HepG2 (cell line): ENCODE data around the gene POU6F2. TPM values are rescaled to one million over a fixed set of nuclear protein-coding genes. Genes with fewer than 3 reads are reported as not detected.

Source experiments
- ATAC-seq: fragments of 200-7000 bp; cut with Tn5 transposase; 3 replicates; pipeline ENCODE4 v1.9.1; 2020; ENCODE audit warnings: mild to moderate bottlenecking, moderate library complexity
- BruUV-seq: library from RNA; stranded (reverse); fragments of 400-500 nt; replicated peaks from 2 replicates; lab custom pipeline; 2021; lab: Mats Ljungman, UMichigan
- CTCF ChIA-PET: fragments of 300-600 bp; formaldehyde crosslinking; extraction: SDS; loops from one replicate; lab custom pipeline; 2021; ENCODE audit warnings: low total read pairs, inconsistent platforms, low intra/inter-chr PET ratio; lab: Yijun Ruan, JAX
- POLR2A ChIA-PET: fragments of 350-600 bp; sonication (Branson Sonifier 250); formaldehyde crosslinking; loops from one replicate; lab custom pipeline; 2020; ENCODE audit warnings: antibody characterized with exemption, inconsistent platforms; lab: Yijun Ruan, JAX
- DNase-seq: peaks from one replicate; pipeline ENCODE4 v3.0.0-alpha.2; 2015; ENCODE audit warnings: low spot score
- FAIRE-seq: peaks from 3 replicates; lab custom pipeline; 2011; peaks lifted over from hg19 to GRCh38; lab: Jason Lieb, UNC
- H2AFZ ChIP-seq: one replicate; pipeline ENCODE4 v1.6.1; 2011; ENCODE audit warnings: low read length, inconsistent platforms
- H3K27ac ChIP-seq: fragments of 300-600 bp; 3 replicates; pipeline ENCODE4 v1.8.0; 2011; ENCODE audit warnings: mixed run types, mild to moderate bottlenecking, mixed read lengths, low read length, inconsistent platforms; ENCODE audit not compliant: insufficient read depth; ENCODE audit errors: extremely low read length
- H3K27me3 ChIP-seq, 2 experiments: fragments of 200-600 bp in 1 of 2; 2 replicates in 1 of 2; 3 replicates in 1 of 2; pipeline versions ENCODE4 v1.6.0 to v1.8.0; 2011; ENCODE audit warnings: low read length in 2 of 2, mild to moderate bottlenecking in 2 of 2, moderate library complexity in 2 of 2, inconsistent platforms in 1 of 2; ENCODE audit not compliant: insufficient read depth in 2 of 2, control insufficient read depth in 1 of 2
- H3K36me3 ChIP-seq, 2 experiments: fragments of 200-600 bp in 1 of 2; replicated peaks in 1 of 2; 2 replicates in 1 of 2; 3 replicates in 1 of 2; pipeline versions ENCODE4 v1.5.1 to v1.8.0; 2011; ENCODE audit warnings: low read length in 2 of 2, inconsistent platforms in 1 of 2; ENCODE audit not compliant: insufficient read depth in 2 of 2, control insufficient read depth in 1 of 2
- H3K4me1 ChIP-seq: 2 replicates; pipeline ENCODE4 v1.5.1; 2012; ENCODE audit warnings: low read length, inconsistent platforms; ENCODE audit not compliant: insufficient read depth
- H3K4me2 ChIP-seq: 2 replicates; pipeline ENCODE4 v1.6.0; 2011; ENCODE audit warnings: low read depth, low read length, inconsistent platforms
- H3K4me3 ChIP-seq, 3 experiments: fragments of 200-600 bp in 1 of 3; sonication (generic), shearing (Covaris generic) in 1 of 3; replicated peaks in 1 of 3; 2 replicates each; pipeline ENCODE4 v1.5.1; 2011 to 2016; ENCODE audit warnings: low read length in 3 of 3, inconsistent platforms in 2 of 3, low read depth in 2 of 3, mild to moderate bottlenecking in 2 of 3, control low read depth in 1 of 3, mixed read lengths in 1 of 3; ENCODE audit not compliant: insufficient read depth in 1 of 3
- H3K79me2 ChIP-seq: one replicate; pipeline ENCODE4 v1.6.1; 2011; ENCODE audit warnings: low read length, inconsistent platforms; ENCODE audit not compliant: insufficient read depth
- H3K9ac ChIP-seq: 2 replicates; pipeline ENCODE4 v1.6.0; 2011; ENCODE audit warnings: mild to moderate bottlenecking, low read depth, low read length, inconsistent platforms; ENCODE audit not compliant: insufficient read depth
- H3K9me3 ChIP-seq: 2 replicates; pipeline ENCODE4 v1.5.1; 2012; ENCODE audit warnings: mild to moderate bottlenecking, low read length
- H4K20me1 ChIP-seq: 2 replicates; pipeline ENCODE4 v1.6.0; 2011; ENCODE audit warnings: inconsistent platforms, mild to moderate bottlenecking, low read length, moderate library complexity; ENCODE audit not compliant: insufficient read depth
- ASH2L ChIP-seq: fragments of 300-600, 200-600 bp; sonication (generic); IDR thresholded peaks from 2 replicates; pipeline ENCODE4 v1.7.0; 2017; ENCODE audit warnings: low read depth, mild to moderate bottlenecking, moderate library complexity, mixed read lengths, low read length; ENCODE audit not compliant: insufficient read length
- HDAC2 ChIP-seq: sonication (generic); formaldehyde crosslinking; IDR thresholded peaks from 2 replicates; pipeline ENCODE4 v1.4.0; 2020; ENCODE audit warnings: missing genetic modification reagents
- MED13 ChIP-seq: sonication (generic); formaldehyde crosslinking; IDR thresholded peaks from 2 replicates; pipeline ENCODE4 v1.5.0; 2020; ENCODE audit warnings: missing genetic modification reagents
- TARDBP ChIP-seq: sonication (generic); formaldehyde crosslinking; IDR thresholded peaks from 2 replicates; pipeline ENCODE4 v1.8.0; 2022; ENCODE audit warnings: mild to moderate bottlenecking, missing genetic modification reagents
- ZIK1 ChIP-seq: sonication (generic); formaldehyde crosslinking; IDR thresholded peaks from 2 replicates; pipeline ENCODE4 v1.5.0; 2020; ENCODE audit warnings: mild to moderate bottlenecking, low read depth, missing genetic modification reagents, borderline replicate concordance
- ZNF549 ChIP-seq: sonication (generic); formaldehyde crosslinking; IDR thresholded peaks from 2 replicates; pipeline ENCODE4 v1.5.0; 2020; ENCODE audit warnings: missing genetic modification reagents
- ZNF747 ChIP-seq: sonication (generic); formaldehyde crosslinking; IDR thresholded peaks from 2 replicates; pipeline ENCODE4 v1.8.1; 2023; ENCODE audit warnings: missing genetic modification reagents, mild to moderate bottlenecking, borderline replicate concordance
- WGBS: methylation state at CpG from one replicate; pipeline ENCODE4 v1.1.6; 2017; ENCODE audit warnings: low lambda C conversion rate; 5-methylcytosine and 5-hydroxymethylcytosine counted together
- in situ Hi-C: cut with HindIII; loops from 2 replicates; pipeline ENCODE4 v1.10.0; 2017; ENCODE audit warnings: low pct_unique_long_range_greater_than_20kb; ENCODE audit not compliant: extremely low pct_ligation_motif_present
- intact Hi-C: fragments of 100-400 bp; cut with micrococcal nuclease; formaldehyde crosslinking; loops from one replicate; pipeline ENCODE4 v1.10.0; 2022; ENCODE audit not compliant: unreplicated experiment
- polyA plus RNA-seq, 8 experiments: library from polyadenylated mRNA; depleted of rRNA in 3 of 8; stranded (reverse) in 7 of 8; unstranded in 1 of 8; fragments of >200 nt; fragmentation: Illumina TruSeq in 4 of 8; extraction: Trizol in 4 of 8; gene quantifications; 2 replicates each; pipeline versions ENCODE4 v1.2.1 to v1.2.3, GENCODE V29; 2011 to 2016; ENCODE audit warnings: low read depth in 4 of 8, missing spikeins in 1 of 8, mixed read lengths in 1 of 8; ENCODE audit not compliant: insufficient read depth in 1 of 8
- total RNA-seq, 5 experiments: library from RNA; depleted of rRNA; stranded (reverse); fragments of >200 nt; fragmentation: Illumina TruSeq; extraction: Trizol; gene quantifications; 2 replicates each; pipeline ENCODE4 v1.2.3, GENCODE V29; 2016; ENCODE audit warnings: low read depth in 1 of 5
- TF ChIP-seq, protein P1 (sequence below): sonication (generic); formaldehyde crosslinking; IDR thresholded peaks from 2 replicates; pipeline ENCODE4 v1.5.0; 2020; ENCODE audit warnings: missing genetic modification reagents

The POU6F2 gene
- total and polyA plus RNA-seq, 2 of the 13 experiments (the other 11 are each of a cell fraction or from before 2014, with no cell fraction given), result not detected

DNA sequence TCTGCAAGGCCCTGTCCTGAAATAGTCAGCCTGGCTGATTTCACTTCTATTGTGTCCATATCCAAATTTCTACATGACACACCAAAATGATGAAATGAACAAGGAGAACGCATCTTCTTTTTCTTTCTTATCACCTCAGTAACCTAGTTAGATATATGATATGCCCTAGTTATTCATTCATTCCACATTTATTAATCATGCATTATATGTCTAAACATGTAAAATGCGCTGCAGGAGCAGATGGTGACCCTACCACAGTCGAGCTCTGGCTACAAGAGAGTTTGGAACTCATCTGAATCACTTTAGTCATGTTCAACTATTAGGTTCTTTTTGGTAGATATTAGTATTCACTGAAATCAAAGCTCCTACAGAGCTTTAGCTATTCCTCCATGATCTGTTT is 36.9 kb upstream of the POU6F2 start:
- ATAC-seq, result no peak
- no peak for TF ChIP-seq TARDBP
- no peak for TF ChIP-seq ASH2L
- TF ChIP-seq ZIK1 (CRISPR knock-in tag), result no peak
- TF ChIP-seq HDAC2, result no peak
- TF ChIP-seq, protein P1, sequence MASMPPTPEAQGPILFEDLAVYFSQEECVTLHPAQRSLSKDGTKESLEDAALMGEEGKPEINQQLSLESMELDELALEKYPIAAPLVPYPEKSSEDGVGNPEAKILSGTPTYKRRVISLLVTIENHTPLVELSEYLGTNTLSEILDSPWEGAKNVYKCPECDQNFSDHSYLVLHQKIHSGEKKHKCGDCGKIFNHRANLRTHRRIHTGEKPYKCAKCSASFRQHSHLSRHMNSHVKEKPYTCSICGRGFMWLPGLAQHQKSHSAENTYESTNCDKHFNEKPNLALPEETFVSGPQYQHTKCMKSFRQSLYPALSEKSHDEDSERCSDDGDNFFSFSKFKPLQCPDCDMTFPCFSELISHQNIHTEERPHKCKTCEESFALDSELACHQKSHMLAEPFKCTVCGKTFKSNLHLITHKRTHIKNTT (CRISPR knock-in tag), result no peak
- no peak for TF ChIP-seq MED13 (CRISPR knock-in tag)
- TF ChIP-seq ZNF747 (CRISPR knock-in tag), result no peak
- TF ChIP-seq ZNF549 (CRISPR knock-in tag), result no peak
- no peaks in the 10 kb centered on the region for H3K4me1 ChIP-seq
- no peaks in the 10 kb centered on the region for H3K36me3 ChIP-seq
- H3K27ac ChIP-seq, result no peak overlapping the region
- H3K27me3 ChIP-seq, result peaks cover 0 to 5% of the 10 kb centered on the region in 2 experiments; a peak in 2 of 5 replicates
- WGBS, result 19% methylated on average over 3 of the region's 3 CpGs
- H3K9me3 ChIP-seq, result no peaks in the 10 kb centered on the region
- H3K79me2 ChIP-seq, result no peaks in the 10 kb centered on the region
- in situ Hi-C loops, result no loop called here
- no peak for DNase-seq
- POLR2A ChIA-PET, result no interaction called here
- H3K4me3 ChIP-seq, result no peak overlapping the region
- no peak overlapping the region for H3K9ac ChIP-seq
- H3K4me2 ChIP-seq, result no peak overlapping the region
- no peak overlapping the region for H2AFZ ChIP-seq
- no peak for FAIRE-seq
- CTCF ChIA-PET, result no interaction called here
- BruUV-seq, result no TSS peak
- intact Hi-C loops, result no loop called here
- H4K20me1 ChIP-seq, result no peaks in the 10 kb centered on the region
